Measurements from ENCODE around the gene UHRF1. TPM values are rescaled to one million over a fixed set of nuclear protein-coding genes. Genes with fewer than 3 reads are reported as not detected.

The UHRF1 gene
- total and polyA plus RNA-seq, 2 of the 13 experiments (the other 11 are each of a cell fraction or from before 2014, with no cell fraction given): 6.8 to 78.4 TPM

DNA sequence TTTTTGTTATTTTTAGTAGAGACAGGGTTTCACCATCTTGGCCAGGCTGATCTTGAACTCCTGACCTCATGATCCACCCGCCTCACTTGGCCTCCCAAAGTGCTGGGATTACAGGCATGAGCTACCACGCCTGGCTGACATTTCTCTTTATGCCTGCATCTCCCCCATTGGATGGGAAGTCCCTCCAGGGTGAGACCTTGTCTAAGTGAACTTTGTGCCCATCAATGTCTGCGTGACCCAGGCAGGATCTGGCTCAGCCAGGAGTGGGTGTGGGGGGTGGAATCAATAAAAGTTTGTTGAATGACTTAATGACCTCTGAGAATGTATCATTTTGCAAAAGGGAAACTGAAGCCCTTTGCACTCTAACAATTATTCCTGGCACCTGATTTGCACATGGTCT, 4.8 kb upstream of the UHRF1 start (continued):
- no peak for TF ChIP-seq ZBTB4 (CRISPR knock-in tag; IDR thresholded peaks at IDR 0.05; ENCODE audit: borderline replicate concordance)
- TF ChIP-seq ZNF124 (CRISPR knock-in tag; IDR thresholded peaks at IDR 0.05): no peak
- TF ChIP-seq ZNF296 (CRISPR knock-in tag; conservative IDR thresholded peaks at IDR 0.05): no peak
- no peak for TF ChIP-seq HIVEP1 (CRISPR knock-in tag; IDR thresholded peaks at IDR 0.05)
- TF ChIP-seq TARDBP (CRISPR knock-in tag; IDR thresholded peaks at IDR 0.05): no peak
- no peak for TF ChIP-seq ZNF12 (CRISPR knock-in tag; IDR thresholded peaks at IDR 0.05)
- no peak for TF ChIP-seq GTF3A (CRISPR knock-in tag; conservative IDR thresholded peaks at IDR 0.05)
- no peak for TF ChIP-seq KLF13 (CRISPR knock-in tag; IDR thresholded peaks at IDR 0.05)
- TF ChIP-seq ZNF674 (CRISPR knock-in tag; IDR thresholded peaks at IDR 0.05; ENCODE audit: low read depth): no peak
- TF ChIP-seq SNAPC2 (CRISPR knock-in tag; IDR thresholded peaks at IDR 0.05): no peak
- 0 out of 2 replicates have a peak, but pooled peaks have one; percentile 27 for TF ChIP-seq HNF4G (IDR thresholded peaks at IDR 0.05; ENCODE audit: borderline replicate concordance, low read depth, low read length)
- no peak for TF ChIP-seq HNF4G (CRISPR knock-in tag; IDR thresholded peaks at IDR 0.05; ENCODE audit: borderline replicate concordance, low read depth)
- TF ChIP-seq CHCHD3 (CRISPR knock-in tag; IDR thresholded peaks at IDR 0.05): no peak
- TF ChIP-seq GRHL1 (CRISPR knock-in tag; conservative IDR thresholded peaks at IDR 0.05): no peak
- TF ChIP-seq ZNF510 (CRISPR knock-in tag; IDR thresholded peaks at IDR 0.05; ENCODE audit: low read depth): no peak
- no peak for TF ChIP-seq ATF1 (CRISPR knock-in tag; IDR thresholded peaks at IDR 0.05)
- TF ChIP-seq KDM5A (IDR thresholded peaks at IDR 0.05; ENCODE audit: borderline replicate concordance, low read length): no peak
- TF ChIP-seq THAP11 (CRISPR knock-in tag; IDR thresholded peaks at IDR 0.05): no peak
- TF ChIP-seq HDAC1 (CRISPR knock-in tag; IDR thresholded peaks at IDR 0.05): peak; percentile 85
- TF ChIP-seq CREB3 (CRISPR knock-in tag; IDR thresholded peaks at IDR 0.05): no peak
- no peak for TF ChIP-seq ERF (CRISPR knock-in tag; IDR thresholded peaks at IDR 0.05)
- TF ChIP-seq ZNF552 (CRISPR knock-in tag; IDR thresholded peaks at IDR 0.05; ENCODE audit: borderline replicate concordance): no peak
- no peak for TF ChIP-seq ZNF382 (CRISPR knock-in tag; IDR thresholded peaks at IDR 0.05; ENCODE audit: borderline replicate concordance)
- TF ChIP-seq, protein P1, sequence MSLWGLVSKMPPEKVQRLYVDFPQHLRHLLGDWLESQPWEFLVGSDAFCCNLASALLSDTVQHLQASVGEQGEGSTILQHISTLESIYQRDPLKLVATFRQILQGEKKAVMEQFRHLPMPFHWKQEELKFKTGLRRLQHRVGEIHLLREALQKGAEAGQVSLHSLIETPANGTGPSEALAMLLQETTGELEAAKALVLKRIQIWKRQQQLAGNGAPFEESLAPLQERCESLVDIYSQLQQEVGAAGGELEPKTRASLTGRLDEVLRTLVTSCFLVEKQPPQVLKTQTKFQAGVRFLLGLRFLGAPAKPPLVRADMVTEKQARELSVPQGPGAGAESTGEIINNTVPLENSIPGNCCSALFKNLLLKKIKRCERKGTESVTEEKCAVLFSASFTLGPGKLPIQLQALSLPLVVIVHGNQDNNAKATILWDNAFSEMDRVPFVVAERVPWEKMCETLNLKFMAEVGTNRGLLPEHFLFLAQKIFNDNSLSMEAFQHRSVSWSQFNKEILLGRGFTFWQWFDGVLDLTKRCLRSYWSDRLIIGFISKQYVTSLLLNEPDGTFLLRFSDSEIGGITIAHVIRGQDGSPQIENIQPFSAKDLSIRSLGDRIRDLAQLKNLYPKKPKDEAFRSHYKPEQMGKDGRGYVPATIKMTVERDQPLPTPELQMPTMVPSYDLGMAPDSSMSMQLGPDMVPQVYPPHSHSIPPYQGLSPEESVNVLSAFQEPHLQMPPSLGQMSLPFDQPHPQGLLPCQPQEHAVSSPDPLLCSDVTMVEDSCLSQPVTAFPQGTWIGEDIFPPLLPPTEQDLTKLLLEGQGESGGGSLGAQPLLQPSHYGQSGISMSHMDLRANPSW (CRISPR knock-in tag; IDR thresholded peaks at IDR 0.05; ENCODE audit: borderline replicate concordance): no peak
